Endothelial cell of umbilical vein (primary cell): ENCODE data around the gene BCL11B. TPM values are rescaled to one million over a fixed set of nuclear protein-coding genes. Genes with fewer than 3 reads are reported as not detected.

Experiments
- BruUV-seq: library from RNA; stranded (reverse); fragments of 400-500 nt; replicated peaks from 2 replicates; lab custom pipeline; 2021; lab: Mats Ljungman, UMichigan
- CTCF ChIA-PET: fragments of 300-600, 350-600 bp; sonication (Branson Sonifier 250); formaldehyde crosslinking; loops from one replicate; lab custom pipeline; 2021; ENCODE audit warnings: antibody characterized with exemption, inconsistent platforms; lab: Charles Lee
- POLR2A ChIA-PET: fragments of 300-600, 350-600 bp; sonication (Branson Sonifier 250); formaldehyde crosslinking; loops from one replicate; lab custom pipeline; 2021; ENCODE audit warnings: antibody characterized with exemption, inconsistent platforms; lab: Charles Lee
- DNase-seq: peaks from one replicate; pipeline ENCODE4 v3.0.0-alpha.2; 2011; ENCODE audit warnings: low read depth, low spot score
- FAIRE-seq: peaks from 2 replicates; lab custom pipeline; 2011; peaks lifted over from hg19 to GRCh38; lab: Jason Lieb, UNC
- H2AFZ ChIP-seq: 2 replicates; pipeline ENCODE4 v1.6.0; 2012; ENCODE audit warnings: low read depth, low read length, control low read depth, inconsistent platforms
- H3K27ac ChIP-seq: 2 replicates; pipeline ENCODE4 v1.5.1; 2011; ENCODE audit warnings: low read depth, mild to moderate bottlenecking, control low read depth, low read length, moderate library complexity; ENCODE audit not compliant: insufficient read depth
- H3K27me3 ChIP-seq, 2 experiments: 2 replicates each; pipeline versions ENCODE4 v1.6.0 to v1.6.1; 2011; ENCODE audit warnings: low read length in 2 of 2, mixed read lengths in 1 of 2; ENCODE audit not compliant: control insufficient read depth in 2 of 2, insufficient read depth in 2 of 2
- H3K36me3 ChIP-seq, 2 experiments: 2 replicates in 1 of 2; 3 replicates in 1 of 2; pipeline ENCODE4 v1.5.1; 2011; ENCODE audit warnings: low read length in 2 of 2, mild to moderate bottlenecking in 1 of 2, moderate library complexity in 1 of 2; ENCODE audit not compliant: control insufficient read depth in 2 of 2, insufficient read depth in 2 of 2; ENCODE audit errors: extremely low read depth in 1 of 2
- H3K4me1 ChIP-seq: 3 replicates; pipeline ENCODE4 v1.5.1; 2011; ENCODE audit warnings: mild to moderate bottlenecking, low read length; ENCODE audit not compliant: control insufficient read depth, insufficient read depth; ENCODE audit errors: extremely low read depth
- H3K4me2 ChIP-seq: 2 replicates; pipeline ENCODE4 v1.6.1; 2011; ENCODE audit warnings: low read length, control low read depth, mixed read lengths; ENCODE audit not compliant: insufficient read depth
- H3K4me3 ChIP-seq, 3 experiments: fragments of 200-600 bp in 1 of 3; sonication (generic), shearing (Covaris generic) in 1 of 3; replicated peaks in 1 of 3; 2 replicates each; pipeline ENCODE4 v1.5.1; 2011 to 2016; ENCODE audit warnings: control low read depth in 3 of 3, low read length in 3 of 3, mild to moderate bottlenecking in 2 of 3, inconsistent platforms in 1 of 3, low read depth in 1 of 3, moderate library complexity in 1 of 3; ENCODE audit not compliant: insufficient read depth in 1 of 3
- H3K79me2 ChIP-seq: 2 replicates; pipeline ENCODE4 v1.6.0; 2012; ENCODE audit warnings: low read length, inconsistent platforms; ENCODE audit not compliant: control insufficient read depth, insufficient read depth
- H3K9ac ChIP-seq: replicated peaks from 2 replicates; pipeline ENCODE3; 2011; ENCODE audit warnings: low read length, control low read depth; ENCODE audit not compliant: insufficient read depth; ENCODE audit errors: extremely low read depth
- H3K9me1 ChIP-seq: replicated peaks from 3 replicates; pipeline ENCODE4 v1.6.0; 2011; ENCODE audit warnings: mild to moderate bottlenecking, low read length; ENCODE audit not compliant: control insufficient read depth, insufficient read depth; ENCODE audit errors: extremely low read depth
- H3K9me3 ChIP-seq: replicated peaks from 2 replicates; pipeline ENCODE4 v1.5.1; 2012; ENCODE audit warnings: low read length, inconsistent platforms; ENCODE audit not compliant: control insufficient read depth, insufficient read depth
- H4K20me1 ChIP-seq: replicated peaks from 2 replicates; pipeline ENCODE3; 2011; ENCODE audit warnings: mild to moderate bottlenecking, low read length; ENCODE audit not compliant: control insufficient read depth, insufficient read depth; ENCODE audit errors: extremely low read depth
- EZH2 ChIP-seq: IDR thresholded peaks from 2 replicates; pipeline ENCODE4 v1.6.1; 2012; ENCODE audit warnings: borderline replicate concordance, low read depth, mild to moderate bottlenecking, moderate library complexity, low read length, inconsistent platforms; ENCODE audit not compliant: severe bottlenecking
- FOS ChIP-seq: IDR thresholded peaks from 2 replicates; pipeline ENCODE4 v1.6.1; 2011; ENCODE audit warnings: mild to moderate bottlenecking, low read length, moderate library complexity, borderline replicate concordance; ENCODE audit not compliant: insufficient read depth
- GATA2 ChIP-seq: IDR thresholded peaks from 2 replicates; pipeline ENCODE4 v1.7.0; 2011; ENCODE audit warnings: low read depth, mild to moderate bottlenecking, moderate library complexity, mixed read lengths, low read length; ENCODE audit not compliant: insufficient read length, insufficient read depth
- JUN ChIP-seq: IDR thresholded peaks from 2 replicates; pipeline ENCODE4 v1.6.1; 2011; ENCODE audit warnings: borderline replicate concordance, low read depth; ENCODE audit not compliant: insufficient read length, insufficient read depth
- MYC ChIP-seq: IDR thresholded peaks from one replicate; pipeline ENCODE4 v1.6.1; 2011; ENCODE audit warnings: mild to moderate bottlenecking, low read depth, low read length
- POLR2A ChIP-seq: IDR thresholded peaks from 2 replicates; pipeline ENCODE4 v1.6.1; 2012; ENCODE audit warnings: low read depth, mild to moderate bottlenecking, control low read depth, low read length
- POLR2AphosphoS5 ChIP-seq: IDR thresholded peaks from 2 replicates; pipeline ENCODE4 v1.6.1; 2012; ENCODE audit warnings: low read depth, mild to moderate bottlenecking, control low read depth, low read length, moderate library complexity; ENCODE audit not compliant: insufficient read depth
- dilution Hi-C: fragments of 300-500 bp; cut with MboI; formaldehyde crosslinking; loops from one replicate; pipeline ENCODE4 v1.15.0; 2019; ENCODE audit warnings: low sequenced_read_pairs; ENCODE audit not compliant: extremely low pct_ligation_motif_present
- intact Hi-C: fragments of 100-400 bp; cut with micrococcal nuclease; formaldehyde crosslinking; loops from one replicate; pipeline ENCODE4 v1.10.0; 2022
- polyA plus RNA-seq, 4 experiments: library from polyadenylated mRNA; depleted of rRNA in 3 of 4; stranded (reverse) in 3 of 4; unstranded in 1 of 4; fragments of >200 nt; gene quantifications; 2 replicates each; pipeline versions ENCODE4 v1.2.1 to v1.2.3, GENCODE V29; 2011 to 2012; ENCODE audit warnings: missing spikeins in 1 of 4
- total RNA-seq: library from RNA; stranded (reverse); gene quantifications from 2 replicates; pipeline ENCODE4 v1.2.3, GENCODE V29; 2021
- TF ChIP-seq, protein P1 (sequence below): IDR thresholded peaks from 2 replicates; pipeline ENCODE4 v1.6.1; 2011; ENCODE audit not compliant: insufficient read depth, insufficient read length
- TF ChIP-seq, protein P2 (sequence below), 2 donors: IDR thresholded peaks; 1 replicate in 1 of 2; 2 replicates in 1 of 2; pipeline ENCODE4 v1.5.1; 2011; ENCODE audit warnings: low read length in 2 of 2, mild to moderate bottlenecking in 2 of 2, moderate library complexity in 2 of 2, control low read depth in 1 of 2, inconsistent platforms in 1 of 2, low read depth in 1 of 2; ENCODE audit not compliant: insufficient read depth in 1 of 2; ENCODE audit errors: extremely low read depth in 1 of 2

The BCL11B gene
- total and polyA plus RNA-seq, 2 donors (not counting 3 experiments of a cell fraction or from before 2014, with no cell fraction given) = 0.03 to 0.07 TPM

DNA sequence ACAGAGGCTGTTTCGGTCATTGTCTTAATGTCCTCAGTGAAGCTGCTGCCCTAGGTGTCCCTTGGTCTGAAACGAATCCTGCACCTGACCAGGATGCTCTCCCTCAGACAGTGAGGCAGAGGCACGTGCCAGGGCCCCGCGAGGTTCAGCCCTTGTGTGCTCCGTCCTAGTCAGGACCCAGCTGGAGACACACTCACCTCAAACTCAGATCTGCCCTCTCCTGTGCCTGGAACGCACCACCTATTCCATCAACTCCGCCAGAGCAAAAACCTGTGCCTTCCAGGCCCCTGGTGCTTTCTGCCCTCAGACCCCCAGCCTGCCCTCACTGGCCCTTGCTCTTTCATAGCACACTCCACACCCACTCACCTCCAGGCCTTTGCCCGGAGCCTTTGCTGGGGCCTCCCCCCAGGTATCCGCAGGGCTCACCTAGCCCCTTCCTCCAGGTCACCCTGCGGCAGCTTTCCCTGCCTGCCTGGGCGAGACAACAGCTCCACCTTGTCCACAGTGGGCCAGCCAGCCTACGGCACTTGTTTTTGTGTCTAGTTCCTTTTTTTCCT, 150.6 kb downstream of the BCL11B start:
- Histone ChIP-seq H3K27me3 (no peaks in the 10 kb centered on the region), H3K27ac (no peak overlapping the region), H3K9me1 (no peaks in the 10 kb centered on the region), H3K4me1 (no peaks in the 10 kb centered on the region), H3K4me2 (no peak overlapping the region), H3K9me3 (no peaks in the 10 kb centered on the region), H3K9ac (no peak overlapping the region), H3K36me3 (no peaks in the 10 kb centered on the region), H3K79me2 (no peaks in the 10 kb centered on the region), H3K4me3 (no peak overlapping the region), H4K20me1 (no peaks in the 10 kb centered on the region), H2AFZ (no peak overlapping the region)
- dilution Hi-C loops = no loop called here
- TF ChIP-seq, protein P1, sequence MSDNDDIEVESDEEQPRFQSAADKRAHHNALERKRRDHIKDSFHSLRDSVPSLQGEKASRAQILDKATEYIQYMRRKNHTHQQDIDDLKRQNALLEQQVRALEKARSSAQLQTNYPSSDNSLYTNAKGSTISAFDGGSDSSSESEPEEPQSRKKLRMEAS = no peak
- TF ChIP-seq EZH2 (no peak), FOS (no peak), POLR2AphosphoS5 (no peak), GATA2 (no peak), POLR2A (no peak), MYC (no peak), JUN (no peak)
- TF ChIP-seq, protein P2, sequence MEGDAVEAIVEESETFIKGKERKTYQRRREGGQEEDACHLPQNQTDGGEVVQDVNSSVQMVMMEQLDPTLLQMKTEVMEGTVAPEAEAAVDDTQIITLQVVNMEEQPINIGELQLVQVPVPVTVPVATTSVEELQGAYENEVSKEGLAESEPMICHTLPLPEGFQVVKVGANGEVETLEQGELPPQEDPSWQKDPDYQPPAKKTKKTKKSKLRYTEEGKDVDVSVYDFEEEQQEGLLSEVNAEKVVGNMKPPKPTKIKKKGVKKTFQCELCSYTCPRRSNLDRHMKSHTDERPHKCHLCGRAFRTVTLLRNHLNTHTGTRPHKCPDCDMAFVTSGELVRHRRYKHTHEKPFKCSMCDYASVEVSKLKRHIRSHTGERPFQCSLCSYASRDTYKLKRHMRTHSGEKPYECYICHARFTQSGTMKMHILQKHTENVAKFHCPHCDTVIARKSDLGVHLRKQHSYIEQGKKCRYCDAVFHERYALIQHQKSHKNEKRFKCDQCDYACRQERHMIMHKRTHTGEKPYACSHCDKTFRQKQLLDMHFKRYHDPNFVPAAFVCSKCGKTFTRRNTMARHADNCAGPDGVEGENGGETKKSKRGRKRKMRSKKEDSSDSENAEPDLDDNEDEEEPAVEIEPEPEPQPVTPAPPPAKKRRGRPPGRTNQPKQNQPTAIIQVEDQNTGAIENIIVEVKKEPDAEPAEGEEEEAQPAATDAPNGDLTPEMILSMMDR (IDR thresholded peaks at IDR 0.05; ENCODE audit: extremely low read depth in 1 of 2, insufficient read depth in 1 of 2, low read depth in 1 of 2, low read length in 2 of 2) = no peak
- POLR2A ChIA-PET = no interaction called here
- CTCF ChIA-PET = no interaction called here
- DNase-seq = no peak
- no TSS peak for BruUV-seq
- intact Hi-C loops = no loop called here
- no peak for FAIRE-seq
